Measurements from ENCODE around the gene CHRNA4. TPM values are rescaled to one million over a fixed set of nuclear protein-coding genes. Genes with fewer than 3 reads are reported as not detected.

Gene CHRNA4
- total RNA-seq, 1 donor from 2014 or later, result not detected

GRCh38 chr20:63293456-63293855 lies 67.7 kb downstream of the CHRNA4 start:
- no peak overlapping the region for H3K27ac Mint-ChIP-seq (ENCODE audit: unreplicated experiment)
- H3K4me3 Mint-ChIP-seq (ENCODE audit: unreplicated experiment), result no peak overlapping the region
- no peak for TF ChIP-seq CTCF (IDR thresholded peaks at IDR 0.05)
- DNase-seq (ENCODE audit: extremely low spot score, unreplicated experiment), result no peak
- H3K9me3 Mint-ChIP-seq (ENCODE audit: unreplicated experiment), result no peaks in the 10 kb centered on the region
- no peaks in the 10 kb centered on the region for H3K36me3 Mint-ChIP-seq (ENCODE audit: unreplicated experiment)
- no peaks in the 10 kb centered on the region for H3K4me1 Mint-ChIP-seq (ENCODE audit: unreplicated experiment)
- no peaks in the 10 kb centered on the region for H3K27me3 Mint-ChIP-seq (ENCODE audit: unreplicated experiment)

Other genes starting within 250 kb of the CHRNA4 start
- gene YTHDF1, start 145.2 kb downstream of the CHRNA4 start, total RNA-seq, result 44.9 and 46.8 TPM in 2 replicates
- not detected in 2 replicates for gene BIRC7, start 125.4 kb downstream of the CHRNA4 start, total RNA-seq
- 0.62 TPM in 1 of 2 replicates, not detected in the other for gene NKAIN4, start 106.9 kb downstream of the CHRNA4 start, total RNA-seq
- gene ARFGAP1, start 88.5 kb downstream of the CHRNA4 start, total RNA-seq, result 116 and 119 TPM in 2 replicates
- gene COL20A1, start 68.2 kb downstream of the CHRNA4 start, total RNA-seq, result not detected in 2 replicates
- gene KCNQ2, start 111.3 kb upstream of the CHRNA4 start, total RNA-seq, result not detected in 2 replicates
- gene EEF1A2, start 137.7 kb upstream of the CHRNA4 start, total RNA-seq, result 0.56 and 0.68 TPM in 2 replicates
- 220 and 239 TPM in 2 replicates for gene PPDPF, start 159.4 kb upstream of the CHRNA4 start, total RNA-seq
- 0.13 TPM in 1 of 2 replicates, not detected in the other for gene PTK6, start 176.0 kb upstream of the CHRNA4 start, total RNA-seq
- gene SRMS, start 186.4 kb upstream of the CHRNA4 start, total RNA-seq, result not detected in 2 replicates
- 0.13 and 0.34 TPM in 2 replicates for gene FNDC11, start 192.8 kb upstream of the CHRNA4 start, total RNA-seq
- gene HELZ2, start 212.9 kb upstream of the CHRNA4 start, total RNA-seq, result 25.0 and 29.0 TPM in 2 replicates